Lung (tissue), 12 donors: ENCODE measurements around the gene POLD1. TPM values are rescaled to one million over a fixed set of nuclear protein-coding genes. Genes with fewer than 3 reads are reported as not detected.

Experiments
- ATAC-seq: fragments of 200-7000 bp; cut with Tn5 transposase; one replicate; pipeline ENCODE4 v1.9.1; 2020; ENCODE audit warnings: moderate number of reproducible peaks; ENCODE audit not compliant: insufficient read depth, low FRiP score
- DNase-seq, 3 donors: peaks; one replicate each; pipeline ENCODE4 v3.0.0-alpha.2; 2013 to 2017
- H3K27ac ChIP-seq, 2 donors: one replicate each; pipeline ENCODE4 v1.5.1; 2013; ENCODE audit warnings: mild to moderate bottlenecking in 2 of 2, moderate library complexity in 2 of 2, control low read depth in 1 of 2, inconsistent platforms in 1 of 2, low read depth in 1 of 2, low read length in 1 of 2
- H3K27me3 ChIP-seq, 3 donors: one replicate each; pipeline ENCODE4 v1.5.1; 2013; ENCODE audit warnings: low read length in 2 of 3; ENCODE audit not compliant: control insufficient read depth in 3 of 3, insufficient read depth in 3 of 3
- H3K36me3 ChIP-seq, 4 donors: one replicate each; pipeline ENCODE4 v1.5.1; 2013; ENCODE audit warnings: low read length in 4 of 4, mild to moderate bottlenecking in 1 of 4, moderate library complexity in 1 of 4; ENCODE audit not compliant: control insufficient read depth in 4 of 4, insufficient read depth in 4 of 4
- H3K4me1 ChIP-seq, 5 donors: one replicate each; pipeline ENCODE4 v1.5.1; 2013; ENCODE audit warnings: low read length in 5 of 5, mild to moderate bottlenecking in 2 of 5, moderate library complexity in 1 of 5; ENCODE audit not compliant: control insufficient read depth in 5 of 5, insufficient read depth in 5 of 5
- H3K4me3 ChIP-seq: one replicate; pipeline ENCODE4 v1.5.1; 2013; ENCODE audit warnings: mild to moderate bottlenecking, control low read depth, moderate library complexity
- H3K9ac ChIP-seq, 2 donors: one replicate each; pipeline ENCODE4 v1.5.1; 2013; ENCODE audit warnings: low read length in 2 of 2, control low read depth in 1 of 2; ENCODE audit not compliant: insufficient read depth in 1 of 2
- H3K9me3 ChIP-seq, 4 donors: one replicate each; pipeline ENCODE4 v1.5.1; 2013; ENCODE audit warnings: low read length in 3 of 4, mild to moderate bottlenecking in 1 of 4, moderate library complexity in 1 of 4; ENCODE audit not compliant: control insufficient read depth in 4 of 4, insufficient read depth in 3 of 4
- WGBS, 2 donors: extraction: QIAGEN DNeasy Blood & Tissue Kit; methylation state at CpG; one replicate each; pipeline ENCODE4 v1.1.7; 2013; 5-methylcytosine and 5-hydroxymethylcytosine counted together
- polyA plus RNA-seq, 2 donors: library from polyadenylated mRNA; stranded (reverse); fragments of 200-250 nt; gene quantifications; one replicate each; pipeline ENCODE4 v1.2.1, GENCODE V29; 2013
- total RNA-seq, 2 donors: library from RNA; depleted of rRNA in 1 of 2; stranded (reverse); fragments of >200 nt in 1 of 2; gene quantifications; one replicate each; pipeline ENCODE4 v1.2.1, GENCODE V29; 2014 to 2021
- TF ChIP-seq, protein P1 (sequence below): IDR thresholded peaks from 2 replicates; pipeline ENCODE4 v1.5.1; 2012; ENCODE audit warnings: mild to moderate bottlenecking; ENCODE audit errors: control extremely low read depth, extremely low read depth
- donor health status: control.
- donor health status: control.
- donor health status: Bipolar disorder and iron deficiency.
- donor health status: healthy.
- donor health status: DM: yes; HTN: yes; CAD: no.

POLD1 gene
- total and polyA plus RNA-seq, 4 donors = 20.2 to 55.1 (median 39.0) TPM

GRCh38 chr19:50415661-50416033 is 31.5 kb downstream of the POLD1 start:
- H3K27ac ChIP-seq = no peak overlapping the region
- no peak overlapping the region for H3K4me3 ChIP-seq
- no peaks in the 10 kb centered on the region for H3K9me3 ChIP-seq
- DNase-seq (no peak), ATAC-seq (peak; percentile 41)
- peaks cover 0 to 14% (median 10%) of the 10 kb centered on the region in 3 donors for H3K27me3 ChIP-seq
- TF ChIP-seq, protein P1, sequence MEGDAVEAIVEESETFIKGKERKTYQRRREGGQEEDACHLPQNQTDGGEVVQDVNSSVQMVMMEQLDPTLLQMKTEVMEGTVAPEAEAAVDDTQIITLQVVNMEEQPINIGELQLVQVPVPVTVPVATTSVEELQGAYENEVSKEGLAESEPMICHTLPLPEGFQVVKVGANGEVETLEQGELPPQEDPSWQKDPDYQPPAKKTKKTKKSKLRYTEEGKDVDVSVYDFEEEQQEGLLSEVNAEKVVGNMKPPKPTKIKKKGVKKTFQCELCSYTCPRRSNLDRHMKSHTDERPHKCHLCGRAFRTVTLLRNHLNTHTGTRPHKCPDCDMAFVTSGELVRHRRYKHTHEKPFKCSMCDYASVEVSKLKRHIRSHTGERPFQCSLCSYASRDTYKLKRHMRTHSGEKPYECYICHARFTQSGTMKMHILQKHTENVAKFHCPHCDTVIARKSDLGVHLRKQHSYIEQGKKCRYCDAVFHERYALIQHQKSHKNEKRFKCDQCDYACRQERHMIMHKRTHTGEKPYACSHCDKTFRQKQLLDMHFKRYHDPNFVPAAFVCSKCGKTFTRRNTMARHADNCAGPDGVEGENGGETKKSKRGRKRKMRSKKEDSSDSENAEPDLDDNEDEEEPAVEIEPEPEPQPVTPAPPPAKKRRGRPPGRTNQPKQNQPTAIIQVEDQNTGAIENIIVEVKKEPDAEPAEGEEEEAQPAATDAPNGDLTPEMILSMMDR = no peak
- WGBS, 2 donors = 42 to 72% methylated on average over 15 to 22 of the region's 22 CpGs
- peaks cover 0 to 4% (median 0%) of the 10 kb centered on the region in 5 donors for H3K4me1 ChIP-seq
- H3K9ac ChIP-seq = no peak overlapping the region
- H3K36me3 ChIP-seq = peaks cover 0 to 9% (median 0%) of the 10 kb centered on the region in 4 donors

DNA sequence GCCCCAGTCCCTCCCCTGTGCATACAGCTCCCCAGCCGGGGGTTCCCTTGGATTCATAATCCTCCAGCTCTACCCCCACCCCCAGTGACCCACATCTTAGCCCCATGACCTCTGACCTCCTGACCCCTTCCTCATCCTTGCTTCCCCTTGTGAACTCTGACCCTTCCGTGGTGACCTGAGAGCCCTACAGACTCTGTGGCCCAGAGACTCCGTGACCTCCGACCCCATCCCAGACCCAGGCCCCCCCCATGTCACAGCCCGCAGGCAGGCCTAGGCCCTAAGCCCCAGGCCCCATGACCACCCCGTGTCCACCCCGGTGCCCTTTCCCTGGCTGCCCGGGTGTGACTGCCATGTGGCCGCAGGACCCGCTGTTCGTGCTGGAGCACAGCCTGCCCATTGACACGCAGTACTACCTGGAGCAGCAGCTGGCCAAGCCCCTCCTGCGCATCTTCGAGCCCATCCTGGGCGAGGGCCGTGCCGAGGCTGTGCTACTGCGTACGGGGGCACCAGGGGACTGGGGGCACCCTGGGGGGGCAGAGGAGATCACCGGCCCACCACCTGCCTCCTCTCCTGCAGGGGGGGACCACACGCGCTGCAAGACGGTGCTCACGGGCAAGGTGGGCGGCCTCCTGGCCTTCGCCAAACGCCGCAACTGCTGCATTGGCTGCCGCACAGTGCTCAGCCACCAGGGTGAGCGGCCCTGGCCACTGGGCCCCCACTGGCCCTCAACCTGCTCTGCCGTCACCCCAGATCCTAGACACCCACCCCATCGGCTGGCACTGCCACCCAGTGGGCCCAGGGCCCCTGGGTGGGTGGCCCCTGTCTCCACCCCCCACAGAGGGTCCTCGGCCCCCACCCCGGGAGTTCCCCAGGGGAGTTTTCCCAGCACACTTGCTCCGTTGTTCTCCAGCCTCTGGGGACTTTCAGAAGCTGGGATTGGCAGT is 32.2 kb downstream of the POLD1 start:
- H3K27ac ChIP-seq = no peak overlapping the region
- TF ChIP-seq, protein P1 = no peak
- no peaks in the 10 kb centered on the region for H3K9me3 ChIP-seq
- no peak for DNase-seq
- no peak for ATAC-seq
- peaks cover 0 to 4% (median 0%) of the 10 kb centered on the region in 5 donors for H3K4me1 ChIP-seq
- no peak overlapping the region for H3K9ac ChIP-seq
- 89 to 91% methylated on average over 35 of the region's 35 CpGs for WGBS, 2 donors
- H3K27me3 ChIP-seq = peaks cover 0 to 14% (median 12%) of the 10 kb centered on the region in 3 donors
- H3K36me3 ChIP-seq = peaks cover 0 to 9% (median 0%) of the 10 kb centered on the region in 4 donors
- H3K4me3 ChIP-seq = no peak overlapping the region

- TF ChIP-seq, protein P1 = no peak
- peaks cover 0 to 14% (median 12%) of the 10 kb centered on the region in 3 donors for H3K27me3 ChIP-seq
- H3K9ac ChIP-seq = no peak overlapping the region
- H3K4me1 ChIP-seq = peaks cover 0 to 4% (median 0%) of the 10 kb centered on the region in 5 donors
- H3K36me3 ChIP-seq = peaks cover 0 to 9% (median 0%) of the 10 kb centered on the region in 4 donors
- H3K27ac ChIP-seq = no peak overlapping the region
- H3K4me3 ChIP-seq = no peak overlapping the region
- WGBS, 2 donors = 72 to 84% methylated on average over 36 to 42 of the region's 42 CpGs
- ATAC-seq (no peak), DNase-seq (no peak)
- H3K9me3 ChIP-seq = no peaks in the 10 kb centered on the region
Measured at GRCh38 chr19:50417111-50418081, 33.2 kb downstream of the POLD1 start.
